ENCODE measurements around the gene SLC52A3.
A peak's percentile ranks its signal among the peaks of the same experiment; 100 is the strongest.
"Not testable (repeated sequence)": the region's sequence is repeated elsewhere in the genome, so short reads cannot be mapped to it uniquely, and the experiment has no call there.

The SLC52A3 gene

DNA sequence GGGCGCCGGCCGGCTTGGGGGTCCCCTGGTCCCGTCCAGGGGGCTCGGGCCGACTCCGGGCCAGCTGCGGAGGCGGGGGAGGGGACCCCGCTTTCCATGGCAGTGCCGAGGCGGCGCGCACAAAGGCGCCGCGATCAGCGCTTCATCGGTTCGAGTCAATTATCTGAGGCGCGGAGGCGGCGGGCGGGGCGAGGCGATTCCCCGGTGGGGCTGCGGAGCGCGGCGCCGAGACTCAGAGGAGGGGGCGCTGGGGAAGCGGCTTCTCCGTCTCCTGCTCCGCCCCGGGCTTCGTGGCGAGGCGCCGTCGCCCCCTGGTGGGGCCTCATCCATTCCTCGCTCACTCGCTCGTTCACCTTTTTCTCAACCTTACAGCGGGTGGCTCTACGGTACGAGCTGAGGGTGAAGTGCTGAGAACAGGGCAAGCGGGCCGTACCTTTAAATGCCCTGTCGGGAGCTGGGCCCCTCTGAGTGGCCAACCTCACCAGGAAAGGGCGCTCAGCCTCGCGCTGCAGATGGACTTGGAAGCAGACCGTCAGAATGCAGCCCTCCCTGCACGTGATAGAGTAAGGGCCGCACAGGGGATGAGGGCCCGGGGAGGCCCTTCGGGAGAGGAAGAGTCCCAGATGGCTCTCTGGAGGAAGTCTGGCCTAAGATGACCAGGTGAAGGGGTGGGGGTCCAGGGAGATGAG, 39.9 kb downstream of the SLC52A3 start:
- peak in 31 of 56 donors; percentile 4 to 68 (median 31) for DNase-seq

DNA sequence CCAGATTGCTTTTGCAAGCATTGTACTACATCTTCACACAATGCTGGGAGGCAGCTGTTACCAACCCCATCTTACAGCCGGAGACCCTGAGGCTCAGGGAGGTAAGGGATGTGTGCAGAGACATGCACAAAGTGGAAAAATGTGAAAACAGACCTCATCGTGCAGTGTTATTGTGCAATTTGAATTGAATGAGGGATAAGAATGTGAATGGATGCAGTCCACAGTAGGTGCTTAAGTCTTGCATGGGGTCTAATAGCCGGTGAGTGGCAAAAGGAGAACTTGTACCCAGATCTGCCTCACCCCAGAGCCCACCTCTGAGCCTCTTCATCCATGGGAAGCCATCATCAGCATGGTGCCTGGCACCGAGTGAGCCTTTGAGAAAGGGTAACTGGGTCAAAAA, 42.1 kb downstream of the SLC52A3 start:
- no peak for DNase-seq

DNA sequence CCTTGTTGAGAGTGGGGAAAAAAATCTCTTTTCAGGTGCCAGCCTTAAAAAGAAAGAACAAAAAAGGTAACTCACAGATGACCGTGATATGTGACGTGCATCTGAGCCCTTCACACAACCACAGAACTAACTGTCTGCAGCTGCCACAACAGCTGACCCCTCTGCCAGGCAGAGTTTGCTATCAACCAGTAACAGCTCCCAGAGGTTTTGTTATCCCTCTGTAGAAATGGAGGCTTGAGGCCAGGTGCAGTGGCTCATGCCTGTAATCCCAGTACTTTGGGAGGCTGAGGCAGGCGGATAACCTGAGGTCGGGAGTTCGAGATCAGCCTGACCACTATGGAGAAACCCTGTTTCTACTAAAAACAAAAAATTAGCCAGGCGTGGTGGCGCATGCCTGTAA, 42.8 kb downstream of the SLC52A3 start:
- DNase-seq, result no peak

DNA sequence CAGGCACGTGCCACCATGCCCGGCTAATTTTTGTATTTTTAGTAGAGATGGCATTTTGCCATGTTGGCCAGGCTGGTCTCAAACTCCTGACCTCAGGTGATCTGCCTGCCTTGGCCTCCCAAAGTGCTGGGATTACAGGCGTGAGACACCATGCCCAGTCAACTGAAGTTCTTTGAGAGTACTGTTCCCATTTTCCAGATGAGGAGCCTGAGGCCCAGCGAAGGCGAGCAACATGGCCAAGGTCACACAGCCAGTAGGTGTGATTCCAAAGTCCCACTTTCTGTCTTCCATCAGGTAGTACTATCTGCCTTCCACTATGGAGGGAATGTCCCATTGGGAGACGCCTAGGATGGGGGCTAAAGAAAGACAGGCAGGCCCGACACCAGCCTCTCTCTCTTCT, 43.5 kb downstream of the SLC52A3 start:
- not testable (repeated sequence) for DNase-seq

DNA sequence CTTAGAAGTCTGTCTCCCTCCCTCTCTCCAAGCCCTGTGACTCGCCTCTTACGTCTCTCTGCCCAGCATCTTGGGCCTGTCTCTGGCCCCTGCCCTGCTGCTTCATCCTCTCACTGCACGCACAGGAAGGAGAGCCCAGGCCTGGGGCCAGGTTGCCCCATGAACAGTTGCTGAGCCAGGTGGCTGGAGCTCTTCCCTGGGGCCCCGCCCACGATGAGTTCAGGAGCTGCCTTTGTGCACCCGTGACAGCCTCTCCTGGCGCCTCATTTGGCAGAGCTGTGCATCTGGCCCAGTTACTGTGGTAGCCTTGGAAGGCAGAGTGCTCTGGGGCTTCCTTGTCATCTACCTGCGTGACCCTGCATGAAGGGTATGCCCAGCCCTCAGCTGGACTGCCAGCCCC, 44.5 kb downstream of the SLC52A3 start:
- DNase-seq, result no peak

DNA sequence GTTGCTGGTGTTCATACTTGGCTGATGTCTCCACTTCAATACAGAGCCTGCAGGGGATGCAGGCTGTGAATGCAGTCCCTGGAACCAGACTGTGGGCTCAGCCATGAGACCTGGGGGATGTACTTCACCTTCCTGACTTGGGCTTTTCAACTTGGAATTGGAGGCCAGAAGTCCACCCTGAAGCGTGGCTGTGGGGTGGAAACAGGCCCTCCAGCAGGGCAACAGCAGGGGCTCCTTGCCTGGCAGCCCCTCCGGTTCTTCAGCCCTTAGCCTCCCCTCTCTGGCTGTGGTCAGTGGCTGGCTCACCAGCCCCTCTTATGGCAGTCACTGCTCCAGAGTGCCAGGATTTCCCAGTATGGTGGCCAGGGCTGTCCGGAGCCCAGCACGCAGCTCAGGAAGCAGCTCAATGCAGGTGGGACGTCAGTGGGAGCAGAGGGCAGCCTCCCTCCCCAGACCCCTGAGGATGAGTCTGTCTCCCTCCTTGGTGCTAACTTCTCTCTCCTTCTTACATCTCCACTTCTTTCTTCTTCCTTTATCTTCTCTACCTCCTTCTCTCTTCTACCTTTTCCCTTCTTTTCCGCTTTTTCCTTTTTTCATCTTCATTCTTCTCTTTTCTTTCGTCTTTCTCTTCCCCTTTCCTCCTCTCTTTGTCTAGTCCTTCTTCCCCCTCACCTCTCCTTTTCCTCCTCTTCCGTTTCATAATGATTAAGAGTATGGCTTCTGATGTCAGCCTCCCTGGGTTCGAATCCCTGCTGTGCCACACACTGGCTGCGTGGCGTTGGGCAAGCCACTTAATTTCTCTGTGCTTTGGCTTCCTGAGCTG, 45.3 kb downstream of the SLC52A3 start:
- no peak for DNase-seq

DNA sequence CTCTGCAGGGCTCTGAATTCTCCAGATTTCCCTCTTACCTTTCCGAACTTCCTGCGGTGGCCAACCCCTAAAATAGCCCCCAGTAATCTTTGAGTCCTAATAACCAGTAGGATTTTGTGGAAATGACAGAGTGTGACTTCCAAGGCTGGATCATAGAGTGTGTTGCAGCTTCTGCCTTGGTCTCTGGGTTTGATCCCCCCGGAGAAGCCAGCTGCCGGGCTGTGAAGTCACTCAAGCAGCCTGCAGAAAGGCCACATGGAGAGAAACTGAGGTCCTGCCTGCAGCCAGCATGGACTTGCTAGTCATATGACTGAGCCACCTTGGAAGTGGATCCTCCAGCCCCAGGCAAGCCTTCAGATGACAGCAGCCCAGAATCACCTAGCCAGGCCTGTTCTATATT, 46.4 kb downstream of the SLC52A3 start:
- DNase-seq, result no peak

DNA sequence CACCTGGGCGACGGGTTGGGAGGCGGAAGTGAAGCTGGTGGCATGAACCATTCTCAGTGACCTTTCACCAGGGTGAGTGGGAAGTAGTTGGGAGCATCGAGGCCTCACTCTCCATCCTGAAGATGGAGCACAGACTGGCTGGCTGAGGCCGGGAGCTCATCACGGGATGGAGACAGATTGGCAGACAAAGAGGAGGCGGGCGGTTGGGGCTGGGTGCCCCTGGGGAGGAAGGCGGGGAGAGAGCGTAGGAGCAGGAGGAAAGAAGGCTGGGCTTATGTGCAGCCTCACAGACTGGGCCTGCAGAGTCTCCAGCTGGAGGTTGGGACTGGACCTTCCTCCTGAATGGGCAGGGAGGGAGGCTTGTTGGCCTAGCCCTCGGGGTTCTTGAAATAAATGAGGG, 48.5 kb downstream of the SLC52A3 start:
- DNase-seq, result peak in 2 of 56 donors; percentile 12

DNA sequence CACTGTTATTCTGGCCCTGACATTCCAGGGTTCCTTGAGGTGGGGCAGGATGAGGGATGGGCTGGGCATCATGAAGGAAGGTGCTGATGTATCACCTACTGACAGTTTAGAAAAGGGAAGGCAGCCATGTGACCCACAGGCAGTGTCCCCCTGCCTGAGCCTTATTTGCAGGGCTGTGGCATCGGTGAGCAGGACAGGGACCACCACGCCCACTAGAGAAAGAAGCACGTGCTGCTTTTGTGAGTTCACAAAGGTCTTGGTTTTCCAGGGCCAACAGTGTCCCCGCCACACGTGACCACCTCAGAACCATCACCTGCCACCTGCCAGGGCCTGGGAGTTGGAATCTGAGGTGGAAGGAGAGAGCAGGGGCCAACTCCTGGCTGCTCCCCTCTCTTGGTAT, 49.2 kb downstream of the SLC52A3 start:
- DNase-seq, result no peak

DNA sequence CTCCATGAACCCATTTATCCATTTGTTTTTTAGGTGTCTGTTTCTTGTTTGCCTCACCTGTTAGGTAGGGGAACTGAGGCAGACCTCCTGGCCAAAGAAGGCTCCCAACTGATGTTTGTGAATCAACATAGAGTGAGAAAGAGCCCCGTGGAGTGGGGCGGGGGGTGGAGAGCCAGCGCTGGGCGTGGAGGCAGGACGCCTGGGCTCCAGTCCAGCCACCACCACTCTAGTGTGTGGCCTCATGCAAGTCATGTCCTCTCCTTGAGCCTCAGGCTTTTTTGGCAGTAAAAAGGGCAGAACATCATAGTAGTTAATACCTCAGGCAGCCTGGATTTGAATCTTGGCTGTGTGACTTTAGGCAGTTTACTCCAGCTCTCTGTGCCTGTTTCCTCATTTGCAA, 50.5 kb downstream of the SLC52A3 start:
- DNase-seq, result no peak

DNA sequence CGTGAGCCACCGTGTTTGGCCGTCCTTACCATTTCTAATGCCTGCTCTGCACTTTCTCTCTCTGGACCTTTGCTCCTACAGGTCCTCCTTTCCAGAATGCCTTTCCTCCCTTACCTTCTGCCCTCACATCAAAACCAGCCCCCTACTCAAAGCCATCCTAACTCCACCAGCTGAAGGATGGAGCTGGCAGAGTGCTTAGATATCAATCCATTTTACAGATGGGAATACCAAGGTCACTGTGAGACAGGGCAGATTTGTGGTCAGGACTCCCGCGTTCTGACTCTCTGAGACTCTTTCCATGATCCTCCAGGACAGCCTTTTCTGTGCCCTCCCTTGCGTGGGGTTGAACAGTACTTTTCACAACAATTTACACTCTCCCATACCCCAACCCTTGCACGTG, 51.0 kb downstream of the SLC52A3 start:
- DNase-seq, result no peak

DNA sequence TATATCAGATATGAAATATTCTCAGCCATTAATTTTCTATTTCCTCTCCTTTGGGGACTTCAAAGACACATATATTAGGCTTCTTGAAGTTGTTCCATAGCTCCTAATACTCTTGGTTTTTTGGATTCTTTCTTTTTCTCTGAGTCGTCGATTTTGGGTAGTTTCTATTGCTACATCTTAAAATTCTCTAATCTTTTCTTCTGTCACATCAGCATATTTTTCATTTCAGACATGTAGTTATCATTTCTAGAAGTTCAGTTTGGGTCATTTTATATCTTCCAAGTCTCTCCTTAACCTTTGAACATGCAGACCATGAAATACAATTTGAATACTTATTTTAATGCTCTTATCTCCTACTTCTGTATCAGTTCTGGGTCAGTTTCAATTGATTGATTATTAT, 53.8 kb downstream of the SLC52A3 start:
- DNase-seq, result no peak

DNA sequence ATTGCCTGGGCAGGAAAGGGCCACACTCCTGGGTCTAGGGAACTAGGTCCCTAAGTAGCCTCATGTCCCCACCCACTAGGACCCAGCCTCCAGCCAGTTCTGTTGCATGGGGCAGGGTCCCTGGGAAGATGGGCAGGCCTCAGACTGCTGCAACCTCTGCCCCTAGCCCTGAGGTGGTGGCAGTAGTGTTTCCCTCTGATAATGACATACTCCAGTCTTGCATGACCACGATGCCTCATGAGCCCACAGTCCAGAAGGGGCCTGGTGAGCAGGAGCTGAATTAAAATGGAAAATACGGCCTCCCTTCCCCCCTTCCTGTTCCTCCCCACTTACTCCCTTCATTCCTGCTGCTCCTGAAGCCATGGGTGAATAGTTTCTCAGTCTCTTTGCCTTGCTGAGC, 56.7 kb downstream of the SLC52A3 start:
- no peak for DNase-seq

DNA sequence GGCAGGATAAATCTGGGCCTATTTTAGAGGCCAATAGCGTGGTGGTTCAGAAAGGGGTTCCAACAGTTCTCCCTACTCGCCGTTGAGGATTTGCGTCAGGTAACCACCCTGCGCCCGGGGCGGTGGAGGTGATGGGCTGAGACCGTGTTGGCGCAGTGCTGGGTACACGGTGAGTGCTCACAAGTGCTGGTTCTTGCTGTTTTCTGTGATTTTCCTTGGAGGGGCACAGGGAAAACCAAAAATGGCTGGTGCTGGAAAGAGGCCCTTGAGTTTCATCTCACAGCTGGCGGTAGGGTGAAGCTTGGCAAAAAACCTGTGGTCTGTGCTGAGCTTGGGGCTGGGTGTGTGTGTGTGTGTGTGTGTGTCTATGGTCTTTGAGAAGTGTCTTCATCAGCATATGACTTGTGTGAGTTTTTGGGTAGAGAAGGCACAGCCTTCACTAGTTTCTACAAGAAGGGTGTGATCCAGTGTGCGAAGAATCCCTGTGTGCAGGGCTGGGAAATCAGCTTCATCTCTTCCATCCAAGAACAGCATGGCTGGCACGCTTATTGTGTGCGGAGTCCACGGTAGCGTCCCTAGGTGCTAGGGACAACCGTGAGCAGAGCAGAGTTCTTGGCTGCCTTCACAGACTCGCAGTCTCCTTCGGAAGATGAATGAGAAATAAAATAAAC, 57.4 kb downstream of the SLC52A3 start:
- no peak for DNase-seq
